Tibial nerve (tissue), 3 donors: Measurements from ENCODE around the gene RNASEH2B.

ENCODE experiments used
- CTCF ChIP-seq, 5 experiments: fragments of 200-600 bp in 3 of 5; fragments of 450-650 bp in 2 of 5; sonication (generic) in 3 of 5; IDR thresholded peaks; one replicate each; pipeline ENCODE4 v1.5.1; 2016 to 2019; ENCODE audit warnings: antibody characterized with exemption in 5 of 5, mild to moderate bottlenecking in 3 of 5, moderate library complexity in 2 of 5
- POLR2A ChIP-seq, 2 donors: fragments of 450-650 bp; IDR thresholded peaks; one replicate each; pipeline ENCODE4 v1.6.1; 2017; ENCODE audit warnings: antibody characterized with exemption in 2 of 2, mild to moderate bottlenecking in 2 of 2, moderate library complexity in 2 of 2

GRCh38 chr13:50957620-50958019, 48.0 kb downstream of the RNASEH2B start:
- TF ChIP-seq CTCF (IDR thresholded peaks at IDR 0.05) (no peak), POLR2A (IDR thresholded peaks at IDR 0.05) (no peak)
